GM12872 (cell line): Measurements from ENCODE around the gene STRIP2.

Experiments
- TF ChIP-seq, protein P1 (sequence below): IDR thresholded peaks from 3 replicates; pipeline ENCODE4 v1.5.1; 2011; ENCODE audit warnings: low read depth, mild to moderate bottlenecking, low read length, moderate library complexity; ENCODE audit not compliant: insufficient read depth

Gene STRIP2

GRCh38 chr7:129495987-129496386, 61.8 kb downstream of the STRIP2 start:
- TF ChIP-seq, protein P1, sequence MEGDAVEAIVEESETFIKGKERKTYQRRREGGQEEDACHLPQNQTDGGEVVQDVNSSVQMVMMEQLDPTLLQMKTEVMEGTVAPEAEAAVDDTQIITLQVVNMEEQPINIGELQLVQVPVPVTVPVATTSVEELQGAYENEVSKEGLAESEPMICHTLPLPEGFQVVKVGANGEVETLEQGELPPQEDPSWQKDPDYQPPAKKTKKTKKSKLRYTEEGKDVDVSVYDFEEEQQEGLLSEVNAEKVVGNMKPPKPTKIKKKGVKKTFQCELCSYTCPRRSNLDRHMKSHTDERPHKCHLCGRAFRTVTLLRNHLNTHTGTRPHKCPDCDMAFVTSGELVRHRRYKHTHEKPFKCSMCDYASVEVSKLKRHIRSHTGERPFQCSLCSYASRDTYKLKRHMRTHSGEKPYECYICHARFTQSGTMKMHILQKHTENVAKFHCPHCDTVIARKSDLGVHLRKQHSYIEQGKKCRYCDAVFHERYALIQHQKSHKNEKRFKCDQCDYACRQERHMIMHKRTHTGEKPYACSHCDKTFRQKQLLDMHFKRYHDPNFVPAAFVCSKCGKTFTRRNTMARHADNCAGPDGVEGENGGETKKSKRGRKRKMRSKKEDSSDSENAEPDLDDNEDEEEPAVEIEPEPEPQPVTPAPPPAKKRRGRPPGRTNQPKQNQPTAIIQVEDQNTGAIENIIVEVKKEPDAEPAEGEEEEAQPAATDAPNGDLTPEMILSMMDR = no peak

GRCh38 chr7:129496653-129497052, 62.4 kb downstream of the STRIP2 start:
- TF ChIP-seq, protein P1 = no peak

DNA sequence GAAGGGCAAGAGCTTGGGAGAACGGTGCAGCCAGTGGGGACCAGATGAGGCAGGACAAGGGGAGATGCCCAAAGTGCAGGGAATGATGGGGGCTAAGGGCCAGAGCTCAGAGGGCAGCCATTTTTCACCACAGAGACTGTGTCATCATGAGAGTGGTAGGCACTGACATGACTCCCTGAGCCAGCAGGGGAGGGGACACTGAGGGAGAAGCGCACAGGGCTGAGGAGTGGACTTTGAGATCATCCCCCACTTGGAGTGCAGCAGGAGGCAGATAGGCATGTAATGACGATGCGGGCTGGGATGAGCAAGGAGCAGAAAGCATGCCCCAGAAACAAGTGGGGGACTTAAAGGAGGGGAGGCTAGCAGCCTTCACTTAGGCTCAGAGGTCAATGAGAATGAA, 62.9 kb downstream of the STRIP2 start:
- TF ChIP-seq, protein P1 = no peak

DNA sequence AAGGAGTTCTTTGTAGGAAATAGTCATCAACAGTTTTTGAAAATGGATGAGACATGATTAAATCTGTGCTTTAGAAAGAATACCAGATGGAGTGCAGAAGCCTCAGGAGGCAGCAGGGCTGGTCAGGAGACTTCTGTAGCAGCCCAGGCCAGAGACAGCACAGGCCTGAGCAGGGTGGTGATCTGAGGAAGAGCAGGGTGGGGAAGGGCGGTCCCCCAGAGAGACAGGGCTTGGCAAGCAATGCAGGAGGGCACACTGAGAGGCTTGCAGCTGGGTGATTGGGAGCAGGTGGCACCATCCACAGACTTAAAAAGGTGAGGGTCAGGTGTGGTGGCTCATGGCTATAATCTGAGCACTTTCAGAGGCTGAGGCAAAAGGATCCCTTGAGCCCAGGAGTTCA, 63.8 kb downstream of the STRIP2 start:
- TF ChIP-seq, protein P1 = no peak

GRCh38 chr7:129499999-129500398, 65.8 kb downstream of the STRIP2 start:
- TF ChIP-seq, protein P1 = no peak

DNA sequence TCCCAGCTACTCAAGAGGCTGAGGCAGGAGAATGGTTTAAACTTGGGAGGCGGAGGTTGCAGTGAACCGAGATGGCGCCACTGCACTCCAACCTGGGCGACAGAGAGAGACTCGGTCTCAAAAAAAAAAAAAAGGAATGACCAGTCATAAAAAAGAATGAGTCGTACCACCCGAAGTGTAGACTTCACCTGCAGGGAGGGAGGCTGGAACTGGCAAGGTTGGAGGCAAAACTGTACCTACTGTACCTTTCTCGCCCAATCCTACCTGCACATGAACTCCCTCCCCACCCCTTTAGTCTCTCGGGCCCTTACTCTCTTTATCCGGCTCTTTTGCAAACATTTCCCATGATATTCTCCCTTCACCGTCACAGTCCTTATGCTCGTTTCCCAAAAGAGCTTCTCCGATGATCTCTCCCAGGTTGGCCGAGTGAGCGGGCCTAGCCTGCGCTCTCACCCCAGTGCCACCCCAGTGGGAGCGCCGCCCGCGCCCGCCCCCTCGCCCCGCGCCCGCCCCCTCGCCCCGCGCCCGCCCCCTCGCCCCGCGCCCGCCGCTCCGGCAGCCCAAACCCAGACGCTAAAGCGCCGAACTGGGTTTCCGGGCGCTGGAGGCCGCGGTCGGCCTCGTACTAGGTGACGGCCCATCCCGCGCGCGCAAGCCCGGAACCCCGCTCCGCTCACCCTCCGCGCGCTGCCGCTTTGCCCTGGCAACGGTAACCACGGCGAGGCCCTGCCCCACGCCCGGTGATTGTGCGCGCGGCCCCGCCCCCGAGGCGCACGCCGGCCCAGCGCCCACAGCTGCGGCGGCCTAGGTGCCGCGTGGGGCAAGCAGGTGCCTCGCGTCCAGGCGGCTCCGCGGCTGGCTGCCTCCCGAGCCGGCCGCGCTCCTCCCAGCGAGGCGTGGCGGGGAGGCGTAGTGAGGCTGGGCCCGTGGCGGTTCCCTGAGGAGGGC, 67.8 kb downstream of the STRIP2 start, which contains the start of gene SMKR1:
SMKR1 (plus strand) TSS at position 772 of the 948 bp plus-strand sequence. CDS start 294 bp downstream, outside the sequence.
- TF ChIP-seq, protein P1 = no peak

- TF ChIP-seq, protein P1 = no peak
Observed at GRCh38 chr7:129502708-129503685, 68.8 kb downstream of the STRIP2 start.
